Hematopoietic multipotent progenitor cell treated with erythropoietin and hydrocortisone succinate and interleukin-3 and kit ligand, for 15 days (in vitro differentiated cells): ENCODE data around the gene BCAS1.

ENCODE experiments used
- DNase-seq: peaks from one replicate; pipeline ENCODE4 v3.0.0-alpha.2; 2015; ENCODE audit warnings: low spot score

BCAS1 gene

DNA sequence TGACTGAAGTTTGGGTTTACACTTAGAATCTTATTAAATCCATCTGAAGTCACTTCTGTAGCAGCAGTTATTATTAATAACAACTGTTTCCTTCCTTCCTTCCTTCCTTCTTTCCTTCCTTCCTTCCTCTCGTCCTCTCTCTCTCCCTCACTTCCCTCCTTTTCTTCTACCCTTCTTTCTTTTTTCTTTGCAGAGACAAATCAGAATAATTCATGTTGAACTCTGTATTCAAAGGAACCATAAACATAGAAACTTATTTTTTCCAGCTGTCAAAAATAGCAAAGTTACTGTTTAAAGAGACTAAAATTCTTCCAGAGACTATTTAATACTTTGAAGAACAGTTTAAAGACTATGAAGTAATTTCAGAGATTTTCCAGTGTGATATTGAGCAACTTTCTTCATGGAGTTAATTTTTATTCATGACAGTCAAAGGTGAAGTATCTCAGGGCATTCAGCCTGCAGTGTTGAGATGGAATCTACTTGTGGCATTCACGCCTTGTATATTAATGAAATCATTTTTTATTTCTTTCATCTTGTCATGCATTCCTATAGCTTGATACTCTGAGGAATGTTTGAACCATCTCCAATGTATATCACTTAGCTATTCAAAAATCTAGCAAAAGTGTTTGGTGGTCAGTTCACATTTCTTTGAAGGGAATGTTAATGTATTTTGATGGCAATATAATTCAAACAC, 109.7 kb downstream of the BCAS1 start:
- no peak for DNase-seq

DNA sequence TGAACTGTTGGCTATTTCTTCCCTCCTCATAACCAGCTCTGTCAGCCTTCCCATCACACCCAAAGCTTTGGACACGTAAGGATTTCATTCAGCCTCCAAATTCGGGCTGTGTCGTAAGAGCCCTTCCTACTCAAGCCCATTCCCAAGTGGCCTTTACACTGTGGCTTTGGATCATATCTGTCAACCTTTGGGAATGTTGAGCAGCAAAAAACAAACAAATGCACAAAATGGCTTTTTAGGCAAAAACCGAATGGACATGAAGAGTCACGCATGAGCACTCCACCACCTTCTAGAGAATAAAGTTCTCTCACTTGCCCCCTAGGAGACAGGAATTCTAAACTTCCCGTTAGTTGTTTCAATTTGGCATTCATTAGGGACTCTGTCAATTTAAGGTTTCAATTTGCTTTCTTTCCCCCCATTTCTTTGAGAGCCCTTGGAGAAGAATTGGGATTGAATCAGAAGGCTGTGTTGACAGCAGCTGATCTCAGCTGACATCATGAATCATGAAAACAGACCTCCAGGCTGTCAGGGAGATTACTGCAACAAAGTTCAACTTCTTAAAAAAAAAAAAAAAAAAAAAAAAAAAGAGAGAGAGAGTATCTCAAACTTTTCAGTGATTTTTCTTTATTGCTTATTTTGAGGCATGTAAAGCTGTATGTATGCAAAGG, 110.3 kb downstream of the BCAS1 start:
- no peak for DNase-seq

DNA sequence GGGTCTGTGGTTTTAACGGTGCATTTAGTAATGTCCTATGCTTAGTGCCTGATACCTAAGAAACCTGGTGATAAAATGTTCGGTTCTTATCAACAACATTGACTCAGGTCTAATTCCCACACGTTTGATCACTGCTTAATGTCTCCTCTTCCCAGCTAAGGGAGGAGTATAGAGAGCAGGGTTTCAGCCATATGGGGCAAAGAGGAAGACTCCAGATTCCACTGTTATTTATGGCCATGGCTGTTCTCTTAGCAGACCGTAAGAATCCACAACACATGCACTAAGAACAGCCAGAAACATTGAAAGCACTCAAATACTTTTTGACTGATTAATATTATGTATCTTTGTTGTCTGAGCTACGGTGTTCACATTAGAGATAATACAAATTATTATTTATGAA, 112.1 kb downstream of the BCAS1 start:
- no peak for DNase-seq

GRCh38 chr20:53957451-53958172, 112.8 kb downstream of the BCAS1 start:
- DNase-seq: no peak

GRCh38 chr20:53956013-53956715, 114.2 kb downstream of the BCAS1 start:
- no peak for DNase-seq

- DNase-seq: no peak
Observed at GRCh38 chr20:53954723-53955658, 115.4 kb downstream of the BCAS1 start.

DNA sequence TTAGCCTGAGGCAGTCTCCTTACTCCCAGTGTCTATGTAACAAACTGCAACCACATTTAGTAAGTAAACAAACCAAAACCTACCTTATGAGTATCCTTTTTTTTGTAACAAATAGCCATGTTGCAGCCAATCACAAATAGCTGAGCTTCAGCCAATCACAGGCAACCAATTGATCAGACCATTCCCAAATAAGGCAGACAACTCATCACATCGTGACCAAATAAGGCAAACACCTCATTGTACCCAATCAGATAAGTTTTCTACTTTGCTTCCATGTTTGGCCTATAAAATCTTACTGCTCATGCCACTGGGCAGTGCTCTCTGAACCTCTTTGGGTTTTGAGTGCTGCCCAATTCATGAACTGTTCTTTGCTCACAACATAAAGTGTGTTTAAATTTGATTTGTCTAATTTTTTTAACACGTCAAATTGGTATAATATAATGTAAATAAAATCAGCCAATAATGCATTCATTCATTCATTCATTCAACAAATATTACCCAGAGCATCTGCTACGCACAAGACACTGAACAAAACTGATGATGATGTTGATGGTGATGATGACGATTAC, 117.8 kb downstream of the BCAS1 start:
- no peak for DNase-seq

- no peak for DNase-seq
Observed at GRCh38 chr20:53950578-53950977, 119.8 kb downstream of the BCAS1 start.

DNA sequence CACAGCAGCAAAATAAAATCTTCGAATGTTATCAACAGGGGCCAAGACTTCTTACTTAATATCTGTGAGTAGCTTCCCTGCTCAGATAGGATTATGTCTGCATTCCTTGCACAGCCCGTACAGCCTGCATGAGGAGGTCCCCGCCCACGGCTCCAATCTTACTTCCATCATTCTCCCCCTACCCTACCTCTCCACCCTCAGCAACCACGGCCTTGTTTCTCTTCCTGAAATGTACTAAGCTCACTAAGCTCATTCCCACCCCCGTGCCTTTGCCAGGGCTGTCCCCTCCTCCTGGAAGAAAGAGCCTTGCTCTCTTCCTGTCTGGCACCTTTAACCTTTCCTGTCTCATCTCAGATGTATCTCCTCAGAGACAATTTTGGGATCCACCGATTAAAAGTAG, 120.4 kb downstream of the BCAS1 start:
- no peak for DNase-seq

- no peak for DNase-seq
Observed at GRCh38 chr20:53949319-53949839, 121.0 kb downstream of the BCAS1 start.

DNA sequence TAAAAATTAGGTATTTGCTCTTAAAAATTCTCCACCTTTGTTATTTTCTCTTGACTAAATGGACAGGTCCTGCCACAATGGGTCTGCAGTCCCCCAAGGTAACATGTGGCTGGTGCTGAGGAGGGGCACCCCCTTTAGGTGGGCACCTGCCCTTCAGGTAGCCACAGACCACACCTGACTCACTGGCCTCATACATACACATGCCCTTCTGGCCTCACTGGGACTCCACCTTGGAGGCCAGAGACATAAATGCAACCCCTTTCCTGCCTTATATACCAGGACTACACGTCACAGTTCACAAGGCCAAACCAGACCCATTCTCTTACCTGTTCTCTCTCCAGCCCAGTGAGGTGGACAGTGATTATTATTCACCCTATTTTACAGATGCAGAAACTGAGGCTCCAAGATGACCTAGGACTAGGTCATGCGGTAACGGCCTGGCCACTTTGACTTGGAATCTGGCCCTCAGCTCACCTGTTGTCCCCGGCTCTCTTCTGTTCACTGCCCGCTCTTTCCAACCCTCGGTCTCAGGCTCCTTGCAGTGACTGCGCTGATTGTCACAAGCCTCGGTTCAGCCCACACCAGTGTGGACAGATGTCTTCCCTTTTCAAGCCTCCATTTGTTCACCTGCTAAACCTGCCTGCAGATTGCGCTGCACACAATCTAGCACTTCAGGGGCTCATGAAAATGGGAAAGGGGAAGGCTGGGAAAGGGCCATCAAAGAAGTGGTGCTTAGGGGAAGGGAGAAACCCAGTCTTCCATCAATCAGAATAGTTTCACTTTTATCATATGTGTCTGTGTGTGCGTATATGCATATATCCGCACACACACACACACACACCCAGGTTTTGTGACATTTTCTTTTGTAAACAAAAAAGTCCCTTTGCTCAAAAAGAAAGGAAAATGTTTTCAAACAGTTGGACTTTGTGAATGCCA, 121.7 kb downstream of the BCAS1 start:
- no peak for DNase-seq

DNA sequence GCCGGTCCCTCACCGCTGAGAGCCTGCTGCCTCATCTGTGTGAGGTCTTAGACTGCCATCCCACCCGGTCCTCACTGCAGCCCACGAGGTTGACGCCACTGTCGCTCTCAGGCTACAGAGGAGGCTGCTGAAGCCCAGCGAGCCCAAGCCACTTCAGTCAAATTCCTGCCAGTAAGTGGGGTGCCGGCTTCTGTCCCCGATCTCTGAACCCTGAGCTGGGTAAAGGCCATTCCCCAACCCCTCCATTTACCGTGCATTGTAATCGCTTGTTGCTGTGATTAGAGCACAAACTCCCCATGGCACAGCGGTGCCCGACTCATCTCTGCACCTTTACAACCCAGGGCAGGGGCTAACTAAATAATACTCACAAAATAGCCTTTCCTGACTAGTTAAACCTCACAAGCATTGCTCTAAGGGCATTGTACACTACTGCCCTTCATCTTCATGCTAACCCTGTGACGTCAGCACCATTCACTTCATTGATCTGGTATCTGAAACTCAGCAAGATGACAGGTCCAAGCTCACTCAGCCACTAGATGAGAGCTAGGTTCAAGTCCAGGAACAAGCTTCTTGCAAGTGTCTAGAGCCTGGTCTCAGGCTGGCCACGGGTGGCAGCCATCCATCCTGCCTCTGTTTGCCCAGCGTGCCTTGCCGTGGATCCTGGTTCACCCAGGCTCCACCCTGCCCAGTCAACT, 122.7 kb downstream of the BCAS1 start:
- no peak for DNase-seq

- DNase-seq: no peak
Observed at GRCh38 chr20:53946106-53946505, 124.3 kb downstream of the BCAS1 start.

DNA sequence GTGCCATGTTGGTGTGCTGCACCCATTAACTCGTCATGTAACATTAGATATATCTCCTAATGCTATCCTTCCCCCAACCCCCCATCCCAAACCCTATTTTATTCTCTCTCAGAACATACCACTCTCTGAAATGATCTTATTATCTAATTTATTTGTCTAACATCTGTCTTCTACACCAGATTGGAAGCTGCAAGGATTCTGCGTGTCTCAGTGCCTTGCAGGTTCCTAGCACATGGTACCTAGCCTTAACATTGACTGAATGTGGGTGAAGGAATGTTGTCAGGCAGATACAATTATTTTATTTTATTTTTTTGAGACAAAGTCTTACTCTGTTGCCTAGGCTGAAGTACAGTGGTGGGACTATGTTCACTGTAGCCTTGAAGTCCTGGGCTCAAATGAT, 124.9 kb downstream of the BCAS1 start:
- DNase-seq: no peak

GRCh38 chr20:53944796-53945195, 125.6 kb downstream of the BCAS1 start:
- no peak for DNase-seq

DNA sequence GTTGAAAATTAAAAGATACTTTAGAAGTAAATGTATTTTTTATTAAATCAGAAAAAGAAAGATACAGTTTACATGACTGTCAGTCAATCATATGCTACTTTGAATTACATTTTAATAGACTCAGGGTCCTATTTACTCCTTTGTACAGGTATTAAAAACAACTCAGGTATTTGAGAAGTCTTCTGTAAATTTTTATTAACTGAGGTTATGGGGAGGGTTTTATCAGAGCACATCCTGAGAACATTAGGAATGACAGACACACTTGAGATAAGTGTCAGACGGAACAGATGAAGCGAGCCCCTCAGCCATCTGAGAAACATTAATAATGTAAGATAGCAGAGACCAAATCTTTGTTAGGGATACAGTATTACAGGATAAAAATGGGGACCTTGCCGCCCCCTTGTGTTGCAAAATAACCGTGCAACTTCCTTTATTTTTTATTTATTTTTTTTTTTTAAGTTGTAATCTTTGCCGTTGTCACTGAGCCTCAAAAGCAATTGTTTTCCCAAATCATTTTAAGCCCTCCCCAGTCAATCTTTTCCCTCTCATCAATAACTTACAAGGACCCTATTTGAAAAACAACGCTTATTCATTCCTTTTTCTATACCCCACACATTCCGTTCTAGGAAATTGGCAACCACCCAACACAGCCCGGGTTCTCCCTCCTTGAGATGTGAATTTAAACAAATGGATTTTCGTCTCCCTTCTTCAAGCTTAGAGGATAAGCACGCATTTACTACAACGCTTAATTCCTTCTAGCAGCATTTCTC, 126.7 kb downstream of the BCAS1 start:
- peak; percentile 33 for DNase-seq

GRCh38 chr20:53942973-53943372, 127.4 kb downstream of the BCAS1 start:
- no peak for DNase-seq

DNA sequence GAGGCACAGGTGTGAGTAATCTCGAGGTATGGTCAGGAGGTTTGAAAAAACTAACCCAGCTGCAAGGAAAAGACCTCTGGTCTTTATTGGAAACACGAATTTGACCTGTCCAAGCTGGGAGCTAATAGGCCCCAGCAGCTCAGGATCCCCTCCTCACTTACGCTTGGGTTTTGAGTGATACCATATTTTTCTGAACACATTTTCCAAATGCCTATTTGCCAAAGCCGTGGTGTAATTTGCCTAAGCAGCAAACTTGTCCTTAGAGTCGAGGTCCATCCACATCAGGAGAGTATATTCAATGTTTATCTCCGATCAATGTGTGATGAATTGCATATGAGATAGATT, 128.0 kb downstream of the BCAS1 start:
- no peak for DNase-seq
